ENCODE measurements around the gene RETREG3. TPM values are rescaled to one million over a fixed set of nuclear protein-coding genes. Genes with fewer than 3 reads are reported as not detected.

The RETREG3 gene
- polyA plus RNA-seq, 1 donor from 2014 or later: 34.6 TPM

DNA sequence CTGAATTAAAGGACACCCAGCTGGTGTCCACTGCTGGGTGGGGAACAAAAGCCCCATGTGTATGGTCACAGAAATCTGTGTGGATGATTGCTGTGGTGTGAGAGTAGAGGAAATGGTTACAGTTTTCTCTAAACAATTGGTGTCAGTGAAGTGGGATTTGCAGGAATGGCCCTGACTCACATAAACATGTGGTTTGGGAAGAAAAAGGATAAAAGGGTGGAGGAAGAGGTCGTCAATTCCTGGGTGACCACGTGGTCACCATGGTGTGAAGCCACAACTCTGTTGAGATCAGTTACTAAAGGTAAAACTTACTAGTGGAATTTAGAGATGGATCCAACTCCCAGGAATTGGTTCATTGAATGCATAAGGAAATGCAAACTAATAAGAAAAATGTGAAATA, 46.4 kb upstream of the RETREG3 start:
- H3K9me2 ChIP-seq (ENCODE audit: insufficient read depth, low read length): no peaks in the 10 kb centered on the region
- no peak overlapping the region for H3K27ac ChIP-seq (ENCODE audit: low read length)
- no peaks in the 10 kb centered on the region for H3F3A ChIP-seq (ENCODE audit: insufficient read depth, low read length, poor library complexity, severe bottlenecking)
- H3K79me2 ChIP-seq (replicated peaks; ENCODE audit: insufficient read depth, low read length): no peaks in the 10 kb centered on the region
- H3K4me2 ChIP-seq (ENCODE audit: low read length): no peak overlapping the region
- H3K36me3 ChIP-seq (ENCODE audit: insufficient read depth, low read length): no peaks in the 10 kb centered on the region
- H3K4me3 ChIP-seq (ENCODE audit: low read length): no peak overlapping the region
- no peaks in the 10 kb centered on the region for H3K9me3 ChIP-seq (ENCODE audit: low read length)
- TF ChIP-seq EP300 (conservative IDR thresholded peaks at IDR 0.05; ENCODE audit: poor library complexity, severe bottlenecking) (no peak), EZH2 (IDR thresholded peaks at IDR 0.05; ENCODE audit: borderline replicate concordance, insufficient read depth, low read length, poor library complexity, severe bottlenecking) (no peak), TAF1 (IDR thresholded peaks at IDR 0.05; ENCODE audit: low read depth) (no peak), RAD21 (conservative IDR thresholded peaks at IDR 0.05) (no peak)
- TF ChIP-seq, protein P1, sequence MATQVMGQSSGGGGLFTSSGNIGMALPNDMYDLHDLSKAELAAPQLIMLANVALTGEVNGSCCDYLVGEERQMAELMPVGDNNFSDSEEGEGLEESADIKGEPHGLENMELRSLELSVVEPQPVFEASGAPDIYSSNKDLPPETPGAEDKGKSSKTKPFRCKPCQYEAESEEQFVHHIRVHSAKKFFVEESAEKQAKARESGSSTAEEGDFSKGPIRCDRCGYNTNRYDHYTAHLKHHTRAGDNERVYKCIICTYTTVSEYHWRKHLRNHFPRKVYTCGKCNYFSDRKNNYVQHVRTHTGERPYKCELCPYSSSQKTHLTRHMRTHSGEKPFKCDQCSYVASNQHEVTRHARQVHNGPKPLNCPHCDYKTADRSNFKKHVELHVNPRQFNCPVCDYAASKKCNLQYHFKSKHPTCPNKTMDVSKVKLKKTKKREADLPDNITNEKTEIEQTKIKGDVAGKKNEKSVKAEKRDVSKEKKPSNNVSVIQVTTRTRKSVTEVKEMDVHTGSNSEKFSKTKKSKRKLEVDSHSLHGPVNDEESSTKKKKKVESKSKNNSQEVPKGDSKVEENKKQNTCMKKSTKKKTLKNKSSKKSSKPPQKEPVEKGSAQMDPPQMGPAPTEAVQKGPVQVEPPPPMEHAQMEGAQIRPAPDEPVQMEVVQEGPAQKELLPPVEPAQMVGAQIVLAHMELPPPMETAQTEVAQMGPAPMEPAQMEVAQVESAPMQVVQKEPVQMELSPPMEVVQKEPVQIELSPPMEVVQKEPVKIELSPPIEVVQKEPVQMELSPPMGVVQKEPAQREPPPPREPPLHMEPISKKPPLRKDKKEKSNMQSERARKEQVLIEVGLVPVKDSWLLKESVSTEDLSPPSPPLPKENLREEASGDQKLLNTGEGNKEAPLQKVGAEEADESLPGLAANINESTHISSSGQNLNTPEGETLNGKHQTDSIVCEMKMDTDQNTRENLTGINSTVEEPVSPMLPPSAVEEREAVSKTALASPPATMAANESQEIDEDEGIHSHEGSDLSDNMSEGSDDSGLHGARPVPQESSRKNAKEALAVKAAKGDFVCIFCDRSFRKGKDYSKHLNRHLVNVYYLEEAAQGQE (IDR thresholded peaks at IDR 0.05; ENCODE audit: borderline replicate concordance): no peak
- H3K9ac ChIP-seq (ENCODE audit: low read length): no peak overlapping the region
- H2AFZ ChIP-seq (ENCODE audit: low read depth, low read length): no peak overlapping the region
- no peaks in the 10 kb centered on the region for H4K20me1 ChIP-seq (ENCODE audit: insufficient read depth)
- no peaks in the 10 kb centered on the region for H3K27me3 ChIP-seq (ENCODE audit: insufficient read depth, low read depth, low read length)

DNA sequence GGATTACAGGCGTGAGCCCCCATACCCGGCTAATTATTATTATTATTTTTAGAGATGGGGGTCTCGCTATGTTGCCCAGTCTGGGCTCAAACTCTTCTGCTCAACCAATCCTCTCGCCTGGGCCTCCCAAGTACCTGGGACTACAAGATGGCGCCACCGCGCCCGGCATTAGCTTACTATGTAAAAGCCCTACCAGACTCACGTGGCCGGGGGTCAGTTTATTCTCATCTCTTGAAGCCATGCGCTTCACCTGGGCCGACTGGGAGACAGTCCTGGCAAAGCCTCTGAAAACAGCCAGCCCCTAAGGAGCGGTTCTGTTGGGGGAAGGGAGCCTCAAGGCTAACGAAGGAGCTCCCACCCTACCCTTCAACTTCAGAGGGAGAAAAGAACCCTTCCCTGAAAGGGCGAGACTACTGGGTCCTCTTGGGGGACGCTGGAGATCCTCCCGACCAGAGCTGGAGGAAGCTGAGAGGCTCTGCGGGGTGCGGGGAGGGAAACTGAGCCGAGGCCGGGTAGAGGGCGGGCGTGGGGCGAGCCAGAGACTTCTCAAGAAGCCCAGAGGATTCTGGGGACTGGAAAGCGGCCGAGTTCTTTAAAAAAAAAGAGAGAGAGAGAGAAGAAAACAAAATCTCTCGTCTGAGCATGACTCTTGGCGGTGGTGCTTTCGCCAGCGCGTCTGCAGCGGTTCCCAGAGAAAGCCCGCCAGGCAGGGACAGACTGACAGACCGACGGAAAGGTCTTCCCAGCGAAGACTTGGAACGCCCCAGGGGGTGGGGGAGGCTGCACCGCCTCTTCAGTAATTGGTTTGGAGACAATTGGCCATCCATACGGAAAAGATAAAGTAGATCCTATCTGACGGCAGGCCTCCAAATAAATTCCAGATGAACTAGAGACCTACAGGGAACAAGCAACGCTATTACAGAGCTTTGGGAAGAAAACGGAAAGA, 44.3 kb upstream of the RETREG3 start:
- Histone ChIP-seq H3K4me3 (ENCODE audit: low read length) (no peak overlapping the region), H3K79me2 (replicated peaks; ENCODE audit: insufficient read depth, low read length) (no peaks in the 10 kb centered on the region), H3F3A (ENCODE audit: insufficient read depth, low read length, poor library complexity, severe bottlenecking) (no peaks in the 10 kb centered on the region), H3K27me3 (ENCODE audit: insufficient read depth, low read depth, low read length) (no peaks in the 10 kb centered on the region), H2AFZ (ENCODE audit: low read depth, low read length) (no peak overlapping the region), H3K27ac (ENCODE audit: low read length) (no peak overlapping the region), H4K20me1 (ENCODE audit: insufficient read depth) (no peaks in the 10 kb centered on the region), H3K9ac (ENCODE audit: low read length) (no peak overlapping the region), H3K9me2 (ENCODE audit: insufficient read depth, low read length) (no peaks in the 10 kb centered on the region), H3K36me3 (ENCODE audit: insufficient read depth, low read length) (no peaks in the 10 kb centered on the region), H3K4me2 (ENCODE audit: low read length) (no peak overlapping the region), H3K9me3 (ENCODE audit: low read length) (no peaks in the 10 kb centered on the region)
- TF ChIP-seq, protein P2, sequence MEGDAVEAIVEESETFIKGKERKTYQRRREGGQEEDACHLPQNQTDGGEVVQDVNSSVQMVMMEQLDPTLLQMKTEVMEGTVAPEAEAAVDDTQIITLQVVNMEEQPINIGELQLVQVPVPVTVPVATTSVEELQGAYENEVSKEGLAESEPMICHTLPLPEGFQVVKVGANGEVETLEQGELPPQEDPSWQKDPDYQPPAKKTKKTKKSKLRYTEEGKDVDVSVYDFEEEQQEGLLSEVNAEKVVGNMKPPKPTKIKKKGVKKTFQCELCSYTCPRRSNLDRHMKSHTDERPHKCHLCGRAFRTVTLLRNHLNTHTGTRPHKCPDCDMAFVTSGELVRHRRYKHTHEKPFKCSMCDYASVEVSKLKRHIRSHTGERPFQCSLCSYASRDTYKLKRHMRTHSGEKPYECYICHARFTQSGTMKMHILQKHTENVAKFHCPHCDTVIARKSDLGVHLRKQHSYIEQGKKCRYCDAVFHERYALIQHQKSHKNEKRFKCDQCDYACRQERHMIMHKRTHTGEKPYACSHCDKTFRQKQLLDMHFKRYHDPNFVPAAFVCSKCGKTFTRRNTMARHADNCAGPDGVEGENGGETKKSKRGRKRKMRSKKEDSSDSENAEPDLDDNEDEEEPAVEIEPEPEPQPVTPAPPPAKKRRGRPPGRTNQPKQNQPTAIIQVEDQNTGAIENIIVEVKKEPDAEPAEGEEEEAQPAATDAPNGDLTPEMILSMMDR (IDR thresholded peaks at IDR 0.05; ENCODE audit: poor library complexity, severe bottlenecking): no peak
- TF ChIP-seq MXI1 (conservative IDR thresholded peaks at IDR 0.05; ENCODE audit: poor library complexity, severe bottlenecking) (no peak), SMC3 (conservative IDR thresholded peaks at IDR 0.05; ENCODE audit: poor library complexity) (no peak), EP300 (conservative IDR thresholded peaks at IDR 0.05; ENCODE audit: poor library complexity, severe bottlenecking) (no peak), TAF1 (IDR thresholded peaks at IDR 0.05; ENCODE audit: low read depth) (no peak), EZH2 (IDR thresholded peaks at IDR 0.05; ENCODE audit: borderline replicate concordance, insufficient read depth, low read length, poor library complexity, severe bottlenecking) (no peak), POLR2AphosphoS5 (IDR thresholded peaks at IDR 0.05) (no peak), RAD21 (conservative IDR thresholded peaks at IDR 0.05) (no peak)
- TF ChIP-seq, protein P1 (IDR thresholded peaks at IDR 0.05; ENCODE audit: borderline replicate concordance): no peak

Measured in neural cell (in vitro differentiated cells).